Esophagus muscularis mucosa (tissue), 4 donors: ENCODE data around the gene CAPZB. TPM values are rescaled to one million over a fixed set of nuclear protein-coding genes. Genes with fewer than 3 reads are reported as not detected.
"Not testable (repeated sequence)": the region's sequence is repeated elsewhere in the genome, so short reads cannot be mapped to it uniquely, and the experiment has no call there.

Source experiments
- DNase-seq: peaks from one replicate; pipeline ENCODE4 v3.0.0-alpha.2; 2017; ENCODE audit errors: extremely low spot score
- H3K27ac ChIP-seq, 4 donors: fragments of 200-600 bp; sonication (generic); replicated peaks in 1 of 4; 1 replicate in 3 of 4; 2 replicates in 1 of 4; pipeline ENCODE4 v1.5.1; 2016 to 2019; ENCODE audit warnings: mild to moderate bottlenecking in 1 of 4
- H3K27me3 ChIP-seq, 4 donors: fragments of 200-600 bp; sonication (generic); one replicate each; pipeline versions ENCODE4 v1.5.1 to v1.6.0; 2016 to 2019
- H3K36me3 ChIP-seq, 4 donors: fragments of 200-600 bp; sonication (generic); one replicate each; pipeline ENCODE4 v1.5.1; 2016 to 2019
- H3K4me1 ChIP-seq, 4 donors: fragments of 200-600 bp; sonication (generic); one replicate each; pipeline ENCODE4 v1.5.1; 2016 to 2019
- H3K4me3 ChIP-seq, 4 donors: fragments of 200-600 bp; sonication (generic); 1 replicate in 2 of 4; 2 replicates in 2 of 4; pipeline ENCODE4 v1.5.1; 2016 to 2019; ENCODE audit warnings: mild to moderate bottlenecking in 4 of 4, moderate library complexity in 1 of 4
- H3K9me3 ChIP-seq, 4 donors: fragments of 200-600 bp; sonication (generic); 1 replicate in 3 of 4; 2 replicates in 1 of 4; pipeline ENCODE4 v1.5.1; 2016 to 2019
- EP300 ChIP-seq: sonication (generic); formaldehyde crosslinking; IDR thresholded peaks from one replicate; pipeline ENCODE4 v1.6.1; 2017; ENCODE audit warnings: antibody characterized with exemption
- POLR2A ChIP-seq: fragments of 450-650 bp; IDR thresholded peaks from one replicate; pipeline ENCODE4 v1.6.1; 2017; ENCODE audit warnings: antibody characterized with exemption, moderate library complexity, mild to moderate bottlenecking, low read depth
- POLR2AphosphoS5 ChIP-seq, 2 donors: sonication (generic); formaldehyde crosslinking; IDR thresholded peaks; one replicate each; pipeline ENCODE4 v1.6.1; 2017; ENCODE audit warnings: antibody characterized with exemption in 2 of 2
- WGBS: methylation state at CpG from one replicate; pipeline ENCODE4 v1.1.5; 2018; 5-methylcytosine and 5-hydroxymethylcytosine counted together
- intact Hi-C: fragments of 100-400 bp; cut with DNase I; formaldehyde crosslinking; loops from one replicate; pipeline ENCODE4 v1.15.1; 2023
- total RNA-seq, 4 donors: library from RNA; depleted of rRNA; stranded (reverse); fragments of >200 nt; gene quantifications; one replicate each; pipeline versions ENCODE4 v1.1.0 to v1.2.1, GENCODE V29; 2016
- TF ChIP-seq, protein P1 (sequence below), 3 experiments: fragments of 200-600 bp in 2 of 3; fragments of 450-650 bp in 1 of 3; sonication (generic) in 2 of 3; IDR thresholded peaks; one replicate each; pipeline ENCODE4 v1.5.1; 2017 to 2019; ENCODE audit warnings: antibody characterized with exemption in 3 of 3, mild to moderate bottlenecking in 2 of 3, moderate library complexity in 1 of 3

Gene CAPZB
- total RNA-seq, 4 donors from 2014 or later = 186 to 261 (median 203) TPM

DNA sequence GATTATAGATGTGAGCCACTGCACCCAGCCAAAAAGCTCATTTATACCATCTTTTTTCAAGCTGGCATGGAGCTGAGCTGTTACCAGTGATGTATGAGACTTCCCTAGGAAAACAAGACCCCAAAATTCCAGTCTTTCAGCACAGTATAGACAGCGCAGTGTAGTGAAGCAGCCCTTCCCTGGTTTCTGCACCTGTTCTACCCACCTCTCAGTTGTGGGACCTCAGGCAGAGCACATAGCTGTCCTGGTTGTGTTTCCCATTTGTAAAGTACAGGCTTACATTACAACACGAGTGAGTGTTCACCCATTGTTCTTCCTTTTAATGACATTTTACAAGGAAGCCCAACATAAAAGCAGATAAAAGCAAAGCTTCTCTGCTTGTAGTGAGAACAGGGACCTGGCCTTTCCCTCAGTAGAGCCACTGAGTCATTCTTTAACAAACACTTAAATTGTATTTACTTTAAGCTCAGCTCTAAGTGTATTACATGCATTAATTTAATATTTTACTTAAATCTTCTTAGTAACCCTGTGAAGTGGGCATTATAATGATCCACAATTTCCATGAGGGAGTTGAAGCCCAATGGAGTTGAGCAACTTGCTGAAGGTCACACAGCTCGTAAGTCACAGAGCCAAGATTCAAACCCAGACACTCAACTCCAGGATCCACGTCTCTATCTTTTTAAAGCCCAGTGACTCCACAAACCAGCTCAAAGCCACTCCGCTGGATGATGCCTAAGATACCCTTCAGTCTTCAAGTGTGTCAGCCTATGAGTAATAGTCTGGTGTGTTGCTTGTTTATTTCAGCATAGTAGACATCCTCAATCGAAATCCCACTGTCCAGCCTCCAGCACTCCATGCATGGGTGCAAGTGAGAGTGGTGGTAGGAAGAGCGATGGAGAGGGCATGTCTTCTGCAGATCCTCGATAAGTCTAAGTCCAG lies 40.5 kb upstream of the CAPZB start:
- DNase-seq = no peak
- Histone ChIP-seq H3K27me3 (no peaks in the 10 kb centered on the region), H3K36me3 (no peaks in the 10 kb centered on the region)

DNA sequence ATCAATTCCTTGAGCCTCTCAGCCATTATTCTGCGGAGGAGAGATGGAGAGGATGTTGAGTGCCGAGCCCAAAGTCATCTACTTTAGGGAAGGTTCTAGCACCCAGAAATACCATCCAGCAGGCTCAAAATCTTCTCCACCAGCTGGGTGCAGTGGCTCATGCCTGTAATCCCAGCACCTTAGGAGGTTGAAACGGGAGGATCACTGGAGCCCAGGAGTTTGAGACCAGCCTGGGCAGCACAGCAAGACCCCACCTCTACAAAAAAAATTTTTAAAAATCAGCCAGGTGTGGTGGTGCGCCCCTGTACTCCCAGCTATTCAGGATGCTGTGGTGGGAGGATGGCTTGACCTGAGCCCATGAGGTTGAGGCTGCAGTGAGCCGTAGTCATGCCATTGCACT lies 39.5 kb upstream of the CAPZB start:
- 96% methylated on average over 5 of the region's 5 CpGs for WGBS
- intact Hi-C loops = no loop called here
- H3K27ac ChIP-seq = no peak overlapping the region
- no peak for DNase-seq
- H3K9me3 ChIP-seq = no peaks in the 10 kb centered on the region
- TF ChIP-seq POLR2AphosphoS5 (IDR thresholded peaks at IDR 0.05) = no peak
- TF ChIP-seq, protein P1, sequence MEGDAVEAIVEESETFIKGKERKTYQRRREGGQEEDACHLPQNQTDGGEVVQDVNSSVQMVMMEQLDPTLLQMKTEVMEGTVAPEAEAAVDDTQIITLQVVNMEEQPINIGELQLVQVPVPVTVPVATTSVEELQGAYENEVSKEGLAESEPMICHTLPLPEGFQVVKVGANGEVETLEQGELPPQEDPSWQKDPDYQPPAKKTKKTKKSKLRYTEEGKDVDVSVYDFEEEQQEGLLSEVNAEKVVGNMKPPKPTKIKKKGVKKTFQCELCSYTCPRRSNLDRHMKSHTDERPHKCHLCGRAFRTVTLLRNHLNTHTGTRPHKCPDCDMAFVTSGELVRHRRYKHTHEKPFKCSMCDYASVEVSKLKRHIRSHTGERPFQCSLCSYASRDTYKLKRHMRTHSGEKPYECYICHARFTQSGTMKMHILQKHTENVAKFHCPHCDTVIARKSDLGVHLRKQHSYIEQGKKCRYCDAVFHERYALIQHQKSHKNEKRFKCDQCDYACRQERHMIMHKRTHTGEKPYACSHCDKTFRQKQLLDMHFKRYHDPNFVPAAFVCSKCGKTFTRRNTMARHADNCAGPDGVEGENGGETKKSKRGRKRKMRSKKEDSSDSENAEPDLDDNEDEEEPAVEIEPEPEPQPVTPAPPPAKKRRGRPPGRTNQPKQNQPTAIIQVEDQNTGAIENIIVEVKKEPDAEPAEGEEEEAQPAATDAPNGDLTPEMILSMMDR (IDR thresholded peaks at IDR 0.05) = no peak
- TF ChIP-seq POLR2A = no peak
- no peak for TF ChIP-seq EP300
- no peaks in the 10 kb centered on the region for H3K27me3 ChIP-seq
- H3K36me3 ChIP-seq = no peaks in the 10 kb centered on the region
- no peak overlapping the region for H3K4me3 ChIP-seq
- H3K4me1 ChIP-seq = peaks cover 4 to 15% (median 10%) of the 10 kb centered on the region in 4 donors

More for the DNA sequence above, 40.5 kb upstream of the CAPZB start:
- intact Hi-C loops = no loop called here
- peaks cover 8 to 23% (median 17%) of the 10 kb centered on the region in 4 donors for H3K4me1 ChIP-seq
- no peaks in the 10 kb centered on the region for H3K9me3 ChIP-seq
- WGBS = 80% methylated on average over 8 of the region's 8 CpGs
- no peak overlapping the region for H3K27ac ChIP-seq
- no peak for TF ChIP-seq POLR2A
- no peak for TF ChIP-seq POLR2AphosphoS5 (IDR thresholded peaks at IDR 0.05)
- no peak overlapping the region for H3K4me3 ChIP-seq

DNA sequence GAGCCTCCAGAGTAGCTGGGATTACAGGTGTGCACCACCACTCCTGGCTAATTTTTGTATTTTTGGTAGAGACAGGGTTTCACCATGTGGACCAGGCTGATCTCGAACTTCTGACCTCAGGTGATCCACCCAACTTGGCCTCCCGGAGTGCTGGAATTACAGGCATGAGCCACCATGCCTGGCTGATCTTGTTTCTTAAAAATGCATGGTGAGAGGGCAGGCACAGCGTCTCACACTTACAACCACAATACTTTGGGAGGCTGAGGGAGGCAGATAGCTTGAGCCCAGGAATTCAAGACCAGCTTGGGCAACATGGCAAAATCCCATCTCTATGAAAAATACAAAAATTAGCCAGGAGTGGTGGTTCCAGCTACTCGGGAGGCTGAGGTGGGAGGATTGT lies 37.2 kb upstream of the CAPZB start:
- DNase-seq, H3K4me1 ChIP-seq, H3K4me3 ChIP-seq, H3K36me3 ChIP-seq, H3K27me3 ChIP-seq, H3K9me3 ChIP-seq, intact Hi-C loops, H3K27ac ChIP-seq: not testable (repeated sequence)
- WGBS = 95% methylated on average over 4 of the region's 4 CpGs

DNA sequence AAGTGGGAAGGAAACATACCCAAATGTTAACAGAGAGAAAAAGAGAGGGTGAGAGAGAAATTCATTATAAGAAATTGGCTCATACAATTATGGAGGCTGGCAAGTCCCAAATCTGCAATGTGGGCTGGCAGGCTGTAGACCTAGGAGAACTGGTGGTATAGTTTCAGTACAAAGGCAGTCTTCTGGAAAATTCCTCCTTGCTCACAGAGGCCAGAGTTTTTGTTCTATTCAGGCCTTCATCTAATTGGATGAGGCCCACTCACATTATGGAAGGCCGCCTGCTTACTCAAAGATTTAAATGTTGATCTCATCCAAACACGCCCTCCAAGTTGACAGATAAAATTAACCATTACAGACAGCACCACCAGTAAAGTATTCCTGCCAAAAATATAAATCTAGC lies 36.1 kb upstream of the CAPZB start:
- DNase-seq = no peak
- intact Hi-C loops = no loop called here
- 77% methylated on average over 2 of the region's 2 CpGs for WGBS
- TF ChIP-seq POLR2A = no peak
- H3K4me3 ChIP-seq = no peak overlapping the region
- peaks cover 0 to 10% (median 4%) of the 10 kb centered on the region in 4 donors for H3K4me1 ChIP-seq
- H3K36me3 ChIP-seq = no peaks in the 10 kb centered on the region
- H3K27ac ChIP-seq = no peak overlapping the region
- H3K27me3 ChIP-seq = no peaks in the 10 kb centered on the region
- H3K9me3 ChIP-seq = no peaks in the 10 kb centered on the region

DNA sequence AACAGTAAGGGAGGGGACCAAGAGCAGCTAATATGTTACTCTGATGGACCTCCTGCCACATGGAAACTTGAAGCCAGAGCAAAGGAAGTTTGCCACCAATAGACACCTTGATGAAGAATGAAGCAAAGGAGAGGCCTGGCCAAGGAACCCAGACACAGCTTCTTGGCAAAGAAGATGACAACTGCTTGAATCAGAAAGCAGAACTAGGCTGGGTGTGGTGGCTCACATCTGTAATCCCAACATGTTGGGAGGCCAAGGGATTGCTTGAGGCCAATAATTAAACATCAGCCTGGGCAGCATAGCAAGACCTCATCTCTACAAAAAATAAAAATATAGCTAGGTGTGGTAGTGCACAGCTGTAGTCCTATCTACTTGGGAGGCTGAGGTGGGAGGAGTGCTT lies 31.7 kb upstream of the CAPZB start:
- Histone ChIP-seq H3K27ac (no peak overlapping the region), H3K4me3 (no peak overlapping the region), H3K27me3 (no peaks in the 10 kb centered on the region), H3K4me1 (peaks cover 0 to 29% (median 17%) of the 10 kb centered on the region in 4 donors), H3K36me3 (no peaks in the 10 kb centered on the region), H3K9me3 (no peaks in the 10 kb centered on the region)
- intact Hi-C loops = no loop called here
- TF ChIP-seq POLR2AphosphoS5 (IDR thresholded peaks at IDR 0.05) (no peak), EP300 (no peak), POLR2A (no peak)
- TF ChIP-seq, protein P1 (IDR thresholded peaks at IDR 0.05) = no peak
- no peak for DNase-seq

DNA sequence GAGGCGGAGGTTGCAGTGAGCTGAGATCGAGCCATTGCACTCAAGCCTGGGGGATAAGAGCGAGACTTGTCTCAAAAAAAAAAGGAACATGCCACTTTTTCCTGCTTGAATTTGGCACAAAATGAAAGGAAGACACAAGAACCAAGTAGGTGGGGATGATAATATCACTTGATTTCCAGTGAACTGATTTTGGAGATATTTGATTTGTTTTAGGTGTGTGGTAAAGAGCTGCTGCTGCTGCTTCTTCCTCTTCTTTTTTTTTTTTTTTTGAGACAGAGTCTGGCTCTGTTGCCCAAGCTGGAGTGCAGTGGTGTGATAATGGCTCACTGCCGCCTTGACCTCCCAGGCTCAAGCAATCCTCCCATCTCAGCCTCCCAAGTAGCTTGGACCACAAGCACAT lies 29.9 kb upstream of the CAPZB start:
- no peaks in the 10 kb centered on the region for H3K27me3 ChIP-seq
- intact Hi-C loops = no loop called here
- H3K36me3 ChIP-seq = no peaks in the 10 kb centered on the region
- DNase-seq = no peak
- H3K4me3 ChIP-seq = no peak overlapping the region
- no peak for TF ChIP-seq EP300
- TF ChIP-seq POLR2AphosphoS5 (IDR thresholded peaks at IDR 0.05) = no peak
- TF ChIP-seq POLR2A = no peak
- TF ChIP-seq, protein P1 (IDR thresholded peaks at IDR 0.05) = no peak
- H3K9me3 ChIP-seq = no peaks in the 10 kb centered on the region
- H3K4me1 ChIP-seq = peaks cover 0 to 29% (median 17%) of the 10 kb centered on the region in 4 donors
- H3K27ac ChIP-seq = peak overlapping the region; percentile 68 to 73 (median 69)
- WGBS = 96% methylated on average over 4 of the region's 4 CpGs
